Measurements from ENCODE around the gene RUNX2.
A peak's percentile ranks its signal among the peaks of the same experiment; 100 is the strongest.

The RUNX2 gene

GRCh38 chr6:45415788-45416518 is 87.8 kb downstream of the RUNX2 start:
- no peak for DNase-seq

- no peak for DNase-seq
These were observed 88.6 kb downstream of the RUNX2 start for GRCh38 chr6:45416700-45417099.

- no peak for DNase-seq
These were observed 89.3 kb downstream of the RUNX2 start for GRCh38 chr6:45417436-45417835.

GRCh38 chr6:45419571-45420082 is 91.5 kb downstream of the RUNX2 start:
- peak; percentile 87 for DNase-seq

DNA sequence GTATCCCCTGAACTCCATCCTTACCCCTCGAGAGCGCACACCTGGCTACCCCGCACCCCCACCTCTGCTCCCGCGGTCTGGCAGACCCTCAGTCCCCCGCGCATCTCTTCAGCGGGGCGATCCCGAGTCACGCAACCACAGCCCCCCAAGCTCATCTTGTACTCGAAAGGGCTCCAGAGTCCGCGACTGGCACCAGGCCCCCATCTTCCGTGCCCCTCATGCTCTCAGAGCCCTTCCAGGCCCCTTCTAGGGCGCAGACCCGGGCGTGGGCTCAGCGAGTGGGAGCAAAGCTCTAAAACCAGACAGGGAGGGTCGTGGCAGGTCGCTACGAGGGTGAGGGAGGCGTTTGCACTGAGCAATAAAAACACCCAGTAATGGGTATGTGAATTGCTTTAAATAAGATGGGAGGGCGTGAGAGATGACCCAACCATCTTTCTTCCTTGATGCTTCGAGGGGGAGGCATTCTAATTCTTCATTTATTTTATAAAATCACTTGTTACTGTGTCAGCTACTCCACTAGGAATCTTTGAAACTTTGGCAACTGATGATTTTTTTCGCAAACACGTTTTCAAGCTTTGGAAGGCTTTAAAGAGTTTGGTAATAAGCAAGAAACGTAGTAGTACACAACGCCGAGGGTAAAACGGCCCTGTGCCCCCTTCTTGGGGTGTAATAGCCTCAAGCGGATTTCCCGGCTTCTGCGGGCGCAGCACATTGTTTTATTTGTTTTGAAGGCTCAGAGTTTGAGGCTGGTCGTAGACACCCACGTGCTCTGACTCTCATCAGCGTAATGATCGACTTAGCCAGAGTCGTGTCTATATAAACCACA is 92.2 kb downstream of the RUNX2 start:
- DNase-seq = peak; percentile 79

DNA sequence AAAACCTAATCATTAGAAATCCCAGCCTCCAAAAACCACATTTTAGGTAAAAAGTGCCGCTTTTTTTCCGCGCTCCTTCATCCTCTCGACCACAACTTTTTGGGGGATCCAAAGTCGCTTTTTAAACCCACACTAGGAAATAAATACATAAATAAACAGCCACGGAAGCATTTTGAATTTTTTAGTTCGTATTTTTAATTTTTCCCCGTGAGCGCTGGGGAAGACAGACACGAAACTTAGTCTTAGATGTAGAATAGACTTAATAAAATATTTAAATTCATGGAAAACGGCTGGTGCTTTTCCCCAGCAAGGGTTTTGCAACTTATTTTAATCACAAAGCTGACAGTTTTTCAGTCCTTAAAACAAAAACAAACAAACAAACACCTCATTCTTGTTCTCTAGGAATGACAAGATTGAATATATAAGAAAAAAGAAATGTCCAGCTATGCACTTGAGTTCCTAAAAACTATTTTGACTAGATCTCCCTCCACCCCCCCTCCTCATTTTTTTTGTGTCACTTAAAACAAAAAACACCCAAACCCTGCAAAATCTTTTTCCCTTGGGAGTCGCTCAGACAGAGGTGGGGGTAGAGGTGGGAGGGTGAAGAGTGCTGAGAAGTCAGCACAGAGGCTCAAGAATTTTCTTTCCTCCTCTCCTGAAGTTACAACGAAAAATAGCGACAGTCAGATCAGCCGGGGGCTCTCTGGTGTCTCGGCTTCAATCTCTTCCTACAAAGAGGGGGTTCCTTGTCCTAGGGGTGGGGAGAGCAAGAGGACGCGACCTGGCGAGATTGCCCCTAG is 93.0 kb downstream of the RUNX2 start:
- no peak for DNase-seq

GRCh38 chr6:45421709-45422502 is 93.8 kb downstream of the RUNX2 start:
- peak; percentile 78 for DNase-seq

GRCh38 chr6:45422503-45423110 is 94.5 kb downstream of the RUNX2 start:
- DNase-seq = peak; percentile 84

DNA sequence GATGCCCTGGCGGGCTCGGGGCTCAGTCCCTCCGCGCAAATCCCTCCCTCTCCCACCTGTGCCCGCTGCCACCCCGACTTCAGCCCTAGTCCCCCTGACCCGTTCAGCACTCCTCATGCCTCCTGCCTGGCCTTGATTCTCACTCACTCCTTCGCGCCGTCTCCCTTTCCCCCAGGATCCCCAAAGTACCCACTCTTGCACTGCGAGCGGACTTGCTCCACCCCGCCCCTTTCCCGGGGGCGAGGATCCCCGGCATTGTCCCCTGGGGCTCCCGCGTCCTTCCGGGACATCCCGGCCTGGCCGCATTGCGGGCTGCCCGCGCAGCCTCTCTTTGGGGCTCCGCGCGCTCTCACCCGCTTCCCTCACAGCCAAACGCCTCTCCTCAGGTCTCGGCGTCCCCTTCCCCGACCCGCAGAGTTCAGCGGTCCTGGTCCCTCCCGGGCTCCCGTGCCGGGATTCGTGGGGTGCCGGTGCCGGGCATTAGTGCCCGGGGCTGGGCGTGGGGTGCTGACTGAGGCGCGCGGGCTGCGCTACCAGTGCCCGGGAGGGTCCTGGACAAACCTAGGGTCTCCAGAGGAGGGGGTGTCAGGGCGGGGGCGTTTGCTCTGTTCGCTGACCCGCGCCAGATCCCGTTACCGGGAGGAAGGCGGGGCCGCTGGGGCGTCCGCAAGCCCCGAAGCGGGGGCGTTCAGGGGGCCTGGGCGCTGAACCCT is 95.1 kb downstream of the RUNX2 start:
- peak; percentile 80 for DNase-seq

GRCh38 chr6:45423824-45424450 is 95.8 kb downstream of the RUNX2 start:
- no peak for DNase-seq

DNA sequence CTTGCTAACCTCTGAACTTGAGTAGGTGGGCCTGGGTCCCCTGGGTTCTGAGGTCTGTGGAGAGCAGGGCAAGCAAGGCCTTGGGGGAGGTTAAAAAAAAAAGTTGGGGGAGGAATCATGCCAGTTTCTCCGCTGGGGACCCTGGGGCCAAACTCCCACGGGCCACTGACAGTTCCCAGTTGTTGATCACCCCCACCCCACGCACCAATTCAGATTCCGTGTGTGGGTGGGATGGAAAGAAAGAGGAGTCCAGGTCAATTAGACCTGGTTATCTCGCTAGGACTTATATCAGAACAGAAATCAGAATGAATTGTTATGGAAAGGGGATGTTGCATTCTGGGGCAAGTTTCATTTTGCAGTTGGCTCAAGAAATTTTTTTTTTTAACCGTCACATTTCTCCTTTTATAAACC is 96.3 kb downstream of the RUNX2 start:
- DNase-seq = no peak

- DNase-seq = no peak
These were observed 98.1 kb downstream of the RUNX2 start for GRCh38 chr6:45426251-45426650.

- no peak for DNase-seq
These were observed 99.6 kb downstream of the RUNX2 start for GRCh38 chr6:45427726-45428125.

- no peak for DNase-seq
These were observed 100.6 kb downstream of the RUNX2 start for GRCh38 chr6:45428727-45429126.

GRCh38 chr6:45430590-45431202 is 102.6 kb downstream of the RUNX2 start:
- no peak for DNase-seq

GRCh38 chr6:45431317-45432065 is 103.4 kb downstream of the RUNX2 start:
- no peak for DNase-seq

DNA sequence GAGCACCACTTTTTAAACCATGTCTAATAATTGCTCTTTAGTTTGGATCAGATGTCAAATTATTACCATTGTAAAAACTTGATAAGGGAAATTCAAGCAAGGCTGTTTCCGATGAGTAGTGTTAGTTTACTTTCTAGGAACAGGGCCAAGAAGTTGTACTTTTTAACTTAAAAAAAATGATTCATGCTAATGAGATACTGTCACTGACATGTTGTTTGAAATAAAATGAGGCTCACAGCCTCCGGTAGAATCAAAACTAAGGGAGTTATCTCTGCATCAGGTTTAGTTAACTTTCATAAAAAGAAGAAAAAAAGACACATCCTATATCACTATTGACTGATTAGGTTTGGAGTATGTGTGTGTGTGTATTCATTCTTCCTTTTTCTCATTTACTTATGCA is 104.8 kb downstream of the RUNX2 start:
- DNase-seq = no peak

GRCh38 chr6:45433533-45434380 is 105.6 kb downstream of the RUNX2 start:
- DNase-seq = no peak

GRCh38 chr6:45434381-45434700 is 106.2 kb downstream of the RUNX2 start:
- no peak for DNase-seq
